ENCODE results near the gene OR3A2. TPM values are rescaled to one million over a fixed set of nuclear protein-coding genes. Genes with fewer than 3 reads are reported as not detected.
"Not testable (repeated sequence)": the region's sequence is repeated elsewhere in the genome, so short reads cannot be mapped to it uniquely, and the experiment has no call there.

The OR3A2 gene
- total RNA-seq, 3 donors from 2014 or later, result 0.40 to 3.7 (median 2.8) TPM

GRCh38 chr17:3249013-3249412 is 137.1 kb downstream of the OR3A2 start:
- H3K27me3 Mint-ChIP-seq (ENCODE audit: low read depth); H3K36me3 Mint-ChIP-seq (ENCODE audit: insufficient read depth); H3K9me3 Mint-ChIP-seq; ATAC-seq; DNase-seq; H3K4me1 Mint-ChIP-seq (ENCODE audit: low read depth); H3K4me3 Mint-ChIP-seq: not testable (repeated sequence)

- DNase-seq; H3K27me3 Mint-ChIP-seq (ENCODE audit: low read depth); ATAC-seq; H3K36me3 Mint-ChIP-seq (ENCODE audit: insufficient read depth); H3K4me1 Mint-ChIP-seq (ENCODE audit: low read depth); H3K9me3 Mint-ChIP-seq; H3K4me3 Mint-ChIP-seq: not testable (repeated sequence)
Observed at GRCh38 chr17:3244841-3245240, 141.3 kb downstream of the OR3A2 start.

GRCh38 chr17:3241044-3241443 is 145.1 kb downstream of the OR3A2 start:
- not testable (repeated sequence) for DNase-seq; H3K27me3 Mint-ChIP-seq (ENCODE audit: low read depth); H3K36me3 Mint-ChIP-seq (ENCODE audit: insufficient read depth); H3K4me3 Mint-ChIP-seq; H3K4me1 Mint-ChIP-seq (ENCODE audit: low read depth); ATAC-seq; H3K9me3 Mint-ChIP-seq

GRCh38 chr17:3238685-3239084 is 147.4 kb downstream of the OR3A2 start:
- not testable (repeated sequence) for ATAC-seq; H3K9me3 Mint-ChIP-seq; H3K4me1 Mint-ChIP-seq (ENCODE audit: low read depth); DNase-seq; H3K27me3 Mint-ChIP-seq (ENCODE audit: low read depth); H3K36me3 Mint-ChIP-seq (ENCODE audit: insufficient read depth); H3K4me3 Mint-ChIP-seq

- H3K27me3 Mint-ChIP-seq (ENCODE audit: low read depth); H3K4me3 Mint-ChIP-seq; DNase-seq; H3K4me1 Mint-ChIP-seq (ENCODE audit: low read depth); ATAC-seq; H3K9me3 Mint-ChIP-seq; H3K36me3 Mint-ChIP-seq (ENCODE audit: insufficient read depth): not testable (repeated sequence)
Observed at GRCh38 chr17:3232300-3232699, 153.8 kb downstream of the OR3A2 start.

Other genes starting within 250 kb of the OR3A2 start
- gene OR1A2, start 188.8 kb downstream of the OR3A2 start, total RNA-seq, result not detected
- not detected for gene OR1A1, start 178.6 kb downstream of the OR3A2 start, total RNA-seq
- gene OR3A1, start 87.9 kb downstream of the OR3A2 start, total RNA-seq, result under 1 TPM in 2 of 3 donors, not detected in 1; 0.25 to 0.46 TPM
- gene OR1E1, start 12.1 kb upstream of the OR3A2 start, total RNA-seq, result not detected
- not detected for gene OR3A3, start 25.1 kb upstream of the OR3A2 start, total RNA-seq
- gene OR1E2, start 47.5 kb upstream of the OR3A2 start, total RNA-seq, result not detected
- gene SPATA22, start 85.5 kb upstream of the OR3A2 start, total RNA-seq, result not detected
- not detected for gene ASPA, start 89.7 kb upstream of the OR3A2 start, total RNA-seq
- gene TRPV3, start 171.5 kb upstream of the OR3A2 start, total RNA-seq, result under 1 TPM; 0.45 to 0.84 (median 0.73) TPM
- gene TRPV1, start 223.1 kb upstream of the OR3A2 start, total RNA-seq, result 1 to 10 TPM in 2 of 3 donors, under 1 TPM in 1; 0.96 to 1.4 (median 1.2) TPM
- gene SHPK, start 249.9 kb upstream of the OR3A2 start, total RNA-seq, result 10 to 100 TPM in 2 of 3 donors, 1 to 10 TPM in 1; 9.1 to 14.7 (median 10.8) TPM

All from activated T-cell treated with anti-CD3 and anti-CD28 coated beads, Interleukin-2, amount 50 U/mL, for 4 hours (primary cell).